ENCODE data around the gene ZNHIT1. TPM values are rescaled to one million over a fixed set of nuclear protein-coding genes. Genes with fewer than 3 reads are reported as not detected.

Gene ZNHIT1
- total and polyA plus RNA-seq, 2 of the 8 experiments (the other 6 are each of a cell fraction or from before 2014, with no cell fraction given): 38.2 to 61.7 TPM

DNA sequence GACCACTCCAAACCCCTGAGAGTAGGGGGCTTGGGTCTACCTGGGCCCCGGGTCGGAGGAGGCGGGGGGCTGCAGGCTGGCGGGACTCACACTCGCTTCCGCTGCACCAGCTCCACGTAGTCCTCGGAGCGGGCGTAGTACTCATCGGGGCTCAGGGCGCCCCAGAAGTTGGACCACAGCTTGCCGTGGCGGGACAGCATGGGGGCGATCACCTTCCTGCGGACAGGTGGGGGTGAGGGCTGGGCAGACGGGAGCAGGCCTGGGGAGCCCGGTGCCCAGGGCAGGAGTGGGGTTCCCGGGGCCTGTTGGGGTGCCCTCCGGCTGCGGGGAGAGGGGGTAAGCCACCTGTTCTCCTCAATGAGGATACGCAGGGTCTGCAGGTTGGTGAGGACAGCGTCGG lies 6.5 kb upstream of the ZNHIT1 start:
- peaks cover 0 to 3% of the 10 kb centered on the region in 2 experiments for H4K20me1 ChIP-seq (replicated peaks in 1 of 2; ENCODE audit: control insufficient read depth in 1 of 2, insufficient read depth in 2 of 2, low read length in 2 of 2)
- no peak overlapping the region for H3K27ac ChIP-seq (ENCODE audit: low read depth, low read length)
- no peak overlapping the region for H3K23ac ChIP-seq (ENCODE audit: insufficient read length)
- H3K79me2 ChIP-seq (ENCODE audit: control insufficient read depth in 1 of 2, insufficient read depth in 2 of 2, low read length in 2 of 2): no peaks in the 10 kb centered on the region
- ChIA-PET POLR2A (ENCODE audit: partially characterized antibody) (interaction anchor here (0.9 to 1.8 kb wide), 6 partner anchors 11 to 84 kb away, joined by 3 to 6 read pairs (median 4); partner anchors contain the start of gene MOGAT3), CTCF (ENCODE audit: partially characterized antibody) (interaction anchor here (0.7 to 1.6 kb wide), 9 partner anchors 8 to 103 kb away, joined by 3 to 7 read pairs (median 3); no protein-coding TSS in a partner anchor)
- H2BK120ac ChIP-seq (replicated peaks; ENCODE audit: low read depth, low read length): no peak overlapping the region
- no peak overlapping the region for H2BK15ac ChIP-seq (ENCODE audit: low read length)
- no peak overlapping the region for H3K4ac ChIP-seq (replicated peaks; ENCODE audit: insufficient read length, low read depth, low read length)
- no peak for FAIRE-seq
- H4K5ac ChIP-seq (ENCODE audit: insufficient read length, low read depth, low read length): no peak overlapping the region
- H2AFZ ChIP-seq (ENCODE audit: low read length): no peak overlapping the region
- DNase-seq (ENCODE audit: low read depth in 1 of 2, low spot score in 2 of 2): no peak
- H3K4me1 ChIP-seq (replicated peaks in 1 of 4; ENCODE audit: control insufficient read depth in 3 of 4, insufficient read depth in 4 of 4, low read length in 3 of 4): peaks cover 0 to 7% (median 3%) of the 10 kb centered on the region in 4 experiments; a peak in 4 of 7 replicates
- H3K36me3 ChIP-seq (ENCODE audit: control insufficient read depth in 2 of 4, insufficient read depth in 4 of 4, low read length in 3 of 4): peaks cover 0 to 4% (median 0%) of the 10 kb centered on the region in 4 experiments; a peak in 3 of 8 replicates
- no peaks in the 10 kb centered on the region; the same call in 1 of the 2 replicates for H3K23me2 ChIP-seq (ENCODE audit: low read depth, low read length)
- H3K4me2 ChIP-seq (ENCODE audit: insufficient read depth in 1 of 2, low read depth in 2 of 2, low read length in 2 of 2): no peak overlapping the region
- 94% methylated on average over 23 of the region's 24 CpGs; no CpG with 5 or more reads in 1 of the 2 experiments for WGBS, 2 experiments (ENCODE audit: extremely low coverage in 1 of 2, insufficient coverage in 1 of 2, insufficient read length in 1 of 2, insufficient replicate concordance in 2 of 2, low coverage in 1 of 2, low lambda C conversion rate in 2 of 2, missing lambda C conversion rate in 1 of 2)
- no peak overlapping the region for H4K8ac ChIP-seq (ENCODE audit: extremely low read depth, insufficient read depth, low read length)
- H4K91ac ChIP-seq (replicated peaks; ENCODE audit: insufficient read length, low read length): no peak overlapping the region
- no peak overlapping the region for H3K9ac ChIP-seq (replicated peaks in 1 of 4; ENCODE audit: extremely low read depth in 1 of 4, low read depth in 3 of 4, low read length in 3 of 4)
- no peak overlapping the region for H2BK12ac ChIP-seq (ENCODE audit: low read depth, low read length)
- no peaks in the 10 kb centered on the region for H3K79me1 ChIP-seq (ENCODE audit: low read depth, low read length)
- no peak overlapping the region for H2BK5ac ChIP-seq (ENCODE audit: low read depth, low read length)
- H3K18ac ChIP-seq (ENCODE audit: extremely low read depth, low read length): no peak overlapping the region
- no peak overlapping the region for H2BK20ac ChIP-seq (ENCODE audit: low read length)
- H3K14ac ChIP-seq (ENCODE audit: insufficient read length): no peak overlapping the region
- H3K56ac ChIP-seq (replicated peaks; ENCODE audit: insufficient read length, low read depth, low read length): no peak overlapping the region
- no peak overlapping the region for H3K4me3 ChIP-seq (ENCODE audit: extremely low read depth in 1 of 4, insufficient read depth in 2 of 4, low read depth in 3 of 4, low read length in 4 of 4)
- H2AK5ac ChIP-seq (ENCODE audit: low read depth, low read length): no peak overlapping the region
- H3K9me3 ChIP-seq (ENCODE audit: insufficient read depth in 2 of 2, low read depth in 1 of 2, low read length in 1 of 2): no peaks in the 10 kb centered on the region
- no peaks in the 10 kb centered on the region for H3K27me3 ChIP-seq (replicated peaks in 1 of 4; ENCODE audit: control insufficient read depth in 3 of 4, extremely low read depth in 1 of 4, insufficient read depth in 3 of 4, low read length in 3 of 4)
- TF ChIP-seq SP4 (IDR thresholded peaks at IDR 0.05; ENCODE audit: low read length) (no peak), TBP (IDR thresholded peaks at IDR 0.05; ENCODE audit: low read depth, low read length) (no peak), ATF3 (IDR thresholded peaks at IDR 0.05; ENCODE audit: insufficient read depth, low read depth, low read length) (no peak), RBBP5 (IDR thresholded peaks at IDR 0.05; ENCODE audit: borderline replicate concordance, low read depth, low read length) (no peak), BRCA1 (IDR thresholded peaks at IDR 0.05; ENCODE audit: low read depth, low read length) (no peak), CEBPB (IDR thresholded peaks at IDR 0.05; ENCODE audit: low read depth, low read length) (no peak), TAF7 (optimal IDR thresholded peaks at IDR 0.05; ENCODE audit: borderline replicate concordance, low read depth, low read length) (no peak), PHF8 (conservative IDR thresholded peaks at IDR 0.05; ENCODE audit: low read depth, low read length) (no peak), SUZ12 (IDR thresholded peaks at IDR 0.05; ENCODE audit: low read length) (no peak), CREB1 (IDR thresholded peaks at IDR 0.05) (no peak), SIX5 (IDR thresholded peaks at IDR 0.05; ENCODE audit: low read depth, low read length) (no peak), SP1 (IDR thresholded peaks at IDR 0.05; ENCODE audit: low read depth, low read length) (no peak), KDM1A (IDR thresholded peaks at IDR 0.05; ENCODE audit: borderline replicate concordance, low read length) (no peak)
- TF ChIP-seq, protein P1, sequence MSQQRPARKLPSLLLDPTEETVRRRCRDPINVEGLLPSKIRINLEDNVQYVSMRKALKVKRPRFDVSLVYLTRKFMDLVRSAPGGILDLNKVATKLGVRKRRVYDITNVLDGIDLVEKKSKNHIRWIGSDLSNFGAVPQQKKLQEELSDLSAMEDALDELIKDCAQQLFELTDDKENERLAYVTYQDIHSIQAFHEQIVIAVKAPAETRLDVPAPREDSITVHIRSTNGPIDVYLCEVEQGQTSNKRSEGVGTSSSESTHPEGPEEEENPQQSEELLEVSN (IDR thresholded peaks at IDR 0.05): no peak
